ENCODE measurements around the gene NSD1. TPM values are rescaled to one million over a fixed set of nuclear protein-coding genes. Genes with fewer than 3 reads are reported as not detected.

NSD1 gene
- total and polyA plus RNA-seq, 2 of the 4 experiments (the other 2 are of a cell fraction): 7.7 to 31.0 TPM

DNA sequence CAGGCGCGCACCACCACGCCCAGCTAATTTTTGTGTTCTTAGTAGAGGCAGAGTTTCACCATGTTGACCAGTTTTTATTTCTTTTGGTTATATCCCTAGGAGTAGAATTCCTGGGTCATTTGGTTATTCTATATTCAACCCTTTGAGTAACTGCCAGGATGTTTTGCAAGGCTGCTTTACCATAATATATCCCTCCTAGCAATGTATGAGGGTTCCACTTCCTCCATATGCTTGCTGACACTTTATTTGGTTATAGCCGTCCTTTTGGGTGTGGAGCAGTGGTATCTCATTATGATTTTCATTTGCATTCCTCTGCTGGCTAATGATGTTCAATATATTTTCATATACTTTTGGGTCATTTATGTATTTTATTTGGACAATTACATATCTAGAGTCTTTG is 88.7 kb downstream of the NSD1 start:
- no peak overlapping the region for H4K8ac ChIP-seq (ENCODE audit: low read depth in 2 of 2, low read length in 2 of 2)
- no peak overlapping the region for H3K4me3 ChIP-seq (ENCODE audit: insufficient read depth, low read depth, low read length)
- H3K9ac ChIP-seq (ENCODE audit: low read depth, low read length): no peak overlapping the region
- TF ChIP-seq, protein P1, sequence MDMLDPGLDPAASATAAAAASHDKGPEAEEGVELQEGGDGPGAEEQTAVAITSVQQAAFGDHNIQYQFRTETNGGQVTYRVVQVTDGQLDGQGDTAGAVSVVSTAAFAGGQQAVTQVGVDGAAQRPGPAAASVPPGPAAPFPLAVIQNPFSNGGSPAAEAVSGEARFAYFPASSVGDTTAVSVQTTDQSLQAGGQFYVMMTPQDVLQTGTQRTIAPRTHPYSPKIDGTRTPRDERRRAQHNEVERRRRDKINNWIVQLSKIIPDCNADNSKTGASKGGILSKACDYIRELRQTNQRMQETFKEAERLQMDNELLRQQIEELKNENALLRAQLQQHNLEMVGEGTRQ (IDR thresholded peaks at IDR 0.05; ENCODE audit: low read depth, low read length): no peak
- H3K23ac ChIP-seq (ENCODE audit: low read depth, low read length): no peak overlapping the region
- H3K27me3 ChIP-seq (ENCODE audit: control insufficient read depth, insufficient read depth, low read length): no peaks in the 10 kb centered on the region
- in situ Hi-C loops (cut with MboI; ENCODE audit: low sequenced_read_pairs): no loop called here
- H3K9me3 ChIP-seq (ENCODE audit: control insufficient read depth, insufficient read depth, low read length): no peaks in the 10 kb centered on the region
- H3K18ac ChIP-seq (ENCODE audit: low read depth, low read length): no peak overlapping the region
- no peak overlapping the region for H4K5ac ChIP-seq (ENCODE audit: low read depth, low read length)
- 0 out of 2 replicates have a peak, but pooled peaks cover 10% of the 10 kb centered on the region for H3K9me1 ChIP-seq (ENCODE audit: insufficient read depth, low read length)
- CTCF ChIA-PET: no interaction called here
- H3K4me1 ChIP-seq (ENCODE audit: control insufficient read depth, insufficient read depth, low read length): no peaks in the 10 kb centered on the region
- H4K91ac ChIP-seq (ENCODE audit: insufficient read depth, low read depth, low read length): no peak overlapping the region
- dilution Hi-C loops (cut with HindIII; ENCODE audit: low sequenced_read_pairs, unreplicated experiment): no loop called here
- no CpG with 5 or more reads among the region's 4 CpGs for WGBS, 2 experiments (ENCODE audit: extremely low coverage in 2 of 2, insufficient read length in 1 of 2)
- peaks cover 3% of the 10 kb centered on the region for H3K36me3 ChIP-seq (ENCODE audit: control insufficient read depth, insufficient read depth, low read length)
- intact Hi-C loops (cut with micrococcal nuclease): no loop called here
- H3K79me1 ChIP-seq (ENCODE audit: low read depth in 1 of 2, low read length in 2 of 2): peaks cover 44 to 54% of the 10 kb centered on the region in 2 experiments
- BruUV-seq (replicated peaks): no TSS peak
- H2AK5ac ChIP-seq (ENCODE audit: low read depth, low read length): no peak overlapping the region
- DNase-seq (no peak), ATAC-seq (ENCODE audit: low read depth) (no peak)
- H2BK5ac ChIP-seq (ENCODE audit: low read depth, low read length, poor library complexity, severe bottlenecking): no peak overlapping the region
- H4K20me1 ChIP-seq (ENCODE audit: insufficient read depth, low read length): peaks cover 4% of the 10 kb centered on the region; the same call in 1 of the 2 replicates
- H2BK120ac ChIP-seq (ENCODE audit: low read depth, low read length): no peak overlapping the region
- no peak overlapping the region for H3K4me2 ChIP-seq (ENCODE audit: low read depth, low read length)
- no peak overlapping the region for H2BK20ac ChIP-seq (ENCODE audit: low read depth, low read length)
- no peak overlapping the region for H2AK9ac ChIP-seq (replicated peaks; ENCODE audit: low read depth, low read length, poor library complexity)
- H3K56ac ChIP-seq (ENCODE audit: extremely low read depth, insufficient read depth, low read length): no peak overlapping the region
- H2AFZ ChIP-seq (replicated peaks; ENCODE audit: low read length, poor library complexity): no peak overlapping the region
- POLR2A ChIA-PET (ENCODE audit: unreplicated experiment): no interaction called here
- no peak overlapping the region for H3K27ac ChIP-seq (ENCODE audit: insufficient read depth, low read length)
- H3K14ac ChIP-seq (replicated peaks; ENCODE audit: low read depth, low read length): no peak overlapping the region
- H2BK15ac ChIP-seq (ENCODE audit: low read depth, low read length): no peak overlapping the region
- H3K4ac ChIP-seq (ENCODE audit: low read depth, low read length): no peak overlapping the region

Data from IMR-90 (cell line).